HG02970 (cell line): ENCODE measurements around the gene STK26.
"Not testable (repeated sequence)": the region's sequence is repeated elsewhere in the genome, so short reads cannot be mapped to it uniquely, and the experiment has no call there.

Experiments used
- ATAC-seq: cut with Tn5 transposase; IDR thresholded peaks from one replicate; pipeline ENCODE4 v1.9.1; 2021; ENCODE audit warnings: mild to moderate bottlenecking, moderate library complexity, moderate number of reproducible peaks; ENCODE audit not compliant: unreplicated experiment, low FRiP score

The STK26 gene

DNA sequence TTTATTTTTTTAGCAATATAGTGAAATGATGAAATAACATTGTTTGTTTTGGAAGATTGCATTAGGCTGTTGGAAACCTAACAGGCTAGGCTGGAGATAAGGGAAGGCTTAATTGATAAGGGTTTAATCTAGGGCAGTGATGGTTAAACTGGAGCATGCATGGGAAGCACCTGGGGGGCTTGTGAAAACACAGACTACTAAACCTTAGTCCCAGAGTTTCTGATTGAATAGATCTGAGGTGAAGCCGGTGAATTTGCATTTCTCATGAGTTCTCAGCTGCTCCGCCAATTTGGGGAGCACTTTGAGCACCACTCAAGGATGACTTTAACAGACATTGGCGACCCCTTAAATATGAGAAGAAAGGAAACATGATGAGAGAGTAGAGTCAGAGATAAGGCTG lies 11.5 kb downstream of the STK26 start:
- no peak for ATAC-seq

DNA sequence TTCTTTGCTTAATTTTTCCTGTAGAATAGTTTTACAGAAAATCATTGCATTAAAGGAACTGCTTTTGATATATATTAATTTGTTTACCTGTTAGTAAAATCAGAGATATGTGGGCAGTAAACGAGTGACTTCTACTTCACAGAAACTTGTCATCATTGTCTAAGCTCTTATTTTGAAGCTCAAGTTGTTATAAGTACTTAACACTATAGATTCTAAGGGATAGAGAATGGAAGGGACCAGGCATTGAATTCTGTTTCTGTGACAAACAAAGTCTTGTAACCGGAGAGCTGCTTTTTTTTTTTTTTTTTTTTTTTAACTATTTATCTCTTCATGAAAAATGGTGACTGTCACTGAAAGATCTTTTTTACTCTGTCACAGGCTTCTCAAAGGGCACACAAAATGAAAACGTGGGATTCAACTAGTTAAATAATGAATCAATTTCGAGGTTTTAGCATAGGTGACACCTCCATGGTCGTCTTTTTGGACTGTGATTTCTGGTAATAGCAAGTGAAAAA lies 14.4 kb downstream of the STK26 start:
- ATAC-seq, result no peak

DNA sequence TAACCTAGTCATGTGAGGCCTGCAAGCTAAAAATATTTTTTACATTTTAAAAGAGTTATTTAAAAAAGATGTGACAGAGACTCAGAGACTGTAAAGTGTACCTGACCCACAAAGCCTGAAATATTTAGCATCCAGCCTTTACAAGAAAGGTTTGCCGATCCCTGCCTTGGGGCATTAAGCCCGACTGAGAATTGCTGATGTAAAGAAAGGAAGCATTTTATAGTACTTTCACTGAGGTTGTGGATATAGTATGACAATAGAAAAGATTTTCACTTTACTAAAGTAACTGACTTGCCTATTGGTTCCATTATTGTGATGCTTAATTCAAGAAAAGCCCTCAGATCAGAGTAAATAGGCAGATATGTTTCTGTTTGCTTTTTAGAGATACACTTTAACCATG lies 17.0 kb downstream of the STK26 start:
- ATAC-seq, result no peak

DNA sequence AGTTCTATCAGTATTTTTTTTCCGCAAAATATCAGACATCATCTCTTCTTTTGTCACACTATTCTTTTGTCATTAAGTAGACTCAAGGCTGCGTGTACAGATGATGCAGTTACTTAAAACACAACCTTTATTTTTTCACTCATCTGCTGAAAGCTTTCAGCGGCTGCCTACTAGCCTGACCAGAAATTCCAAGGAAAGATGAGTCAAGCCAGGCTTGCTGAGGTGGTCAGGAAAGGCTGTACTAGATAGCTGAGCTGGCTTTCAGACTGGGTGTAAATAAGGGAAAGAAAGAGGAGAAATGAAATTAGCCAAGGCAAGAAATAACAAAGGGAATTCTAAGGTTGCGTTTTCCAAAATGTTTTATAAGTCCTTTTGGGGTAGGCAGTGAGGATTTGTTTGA lies 17.9 kb downstream of the STK26 start:
- ATAC-seq, result no peak

DNA sequence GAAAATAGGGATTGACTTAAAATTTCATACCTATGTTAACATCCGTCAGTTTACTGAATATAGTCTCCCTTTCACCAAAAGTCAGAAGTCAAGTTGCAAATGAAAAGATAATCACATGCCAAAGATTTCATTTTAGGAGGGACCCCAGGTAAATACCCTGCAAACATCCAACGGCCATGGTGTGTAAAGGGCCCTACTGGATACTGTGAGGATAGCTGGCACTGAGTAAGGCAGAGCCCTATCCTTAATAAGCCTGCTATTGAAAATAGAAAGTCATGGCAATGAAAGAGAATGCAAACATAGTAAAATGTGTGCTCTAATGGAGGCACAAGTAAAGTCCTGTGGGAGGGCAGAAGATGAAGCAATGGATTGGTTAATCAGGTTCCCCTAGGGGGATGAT lies 20.9 kb downstream of the STK26 start:
- ATAC-seq, result no peak

DNA sequence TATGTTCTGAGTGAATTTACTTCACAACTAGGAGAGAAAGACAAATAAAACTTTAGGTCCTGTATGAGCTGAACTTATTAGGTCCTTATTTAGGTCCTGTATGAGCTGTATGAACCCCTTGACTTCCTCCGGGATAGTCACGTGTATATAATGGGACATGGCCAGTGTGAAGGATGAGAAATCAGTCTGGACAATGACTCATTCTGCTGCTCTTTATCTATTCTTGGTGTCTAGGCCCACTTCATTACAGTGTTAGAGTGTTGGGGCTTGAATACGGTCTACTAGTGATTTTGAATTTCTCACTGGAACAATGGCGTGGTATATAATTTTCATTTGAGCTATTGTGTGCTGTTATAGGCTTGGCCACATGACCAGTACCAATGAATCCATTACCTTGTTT lies 21.9 kb downstream of the STK26 start:
- no peak for ATAC-seq

DNA sequence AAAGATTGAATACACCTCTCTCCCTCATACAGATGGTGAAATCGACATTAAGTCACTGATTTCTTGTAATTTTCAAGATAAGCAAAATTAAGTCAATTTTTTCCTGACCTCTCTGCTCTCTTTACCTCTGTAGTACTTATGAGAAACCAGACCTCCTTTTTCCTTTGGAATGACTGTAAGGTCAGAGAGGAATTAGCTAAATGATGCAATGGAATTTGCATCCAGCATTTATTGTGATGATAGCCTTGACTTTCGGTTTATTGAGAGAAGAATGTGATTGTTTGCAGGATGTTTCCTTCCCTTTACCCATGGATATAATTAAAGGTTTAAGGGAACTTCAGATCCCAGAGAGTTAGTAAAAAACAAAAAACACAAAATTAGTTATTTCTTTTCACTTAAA lies 22.4 kb downstream of the STK26 start:
- ATAC-seq, result no peak

DNA sequence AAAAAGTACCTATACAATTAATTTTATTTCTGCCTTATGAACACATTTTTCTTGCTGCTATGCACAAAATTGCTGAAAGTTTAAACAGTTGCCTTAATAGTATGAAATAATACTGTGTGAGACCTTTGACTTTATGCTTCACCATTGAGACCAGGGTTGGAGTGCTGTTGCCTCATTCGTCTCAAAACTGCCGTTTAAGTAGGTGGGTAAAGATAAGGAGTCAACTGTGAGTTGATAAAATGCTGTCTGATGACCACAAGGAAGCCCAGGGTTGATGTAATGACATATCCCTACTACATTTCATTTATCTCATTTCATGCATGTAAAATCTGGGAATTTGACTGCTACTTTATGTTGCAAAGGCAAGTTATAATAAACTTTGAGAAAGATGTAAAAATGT lies 23.4 kb downstream of the STK26 start:
- ATAC-seq, result no peak

DNA sequence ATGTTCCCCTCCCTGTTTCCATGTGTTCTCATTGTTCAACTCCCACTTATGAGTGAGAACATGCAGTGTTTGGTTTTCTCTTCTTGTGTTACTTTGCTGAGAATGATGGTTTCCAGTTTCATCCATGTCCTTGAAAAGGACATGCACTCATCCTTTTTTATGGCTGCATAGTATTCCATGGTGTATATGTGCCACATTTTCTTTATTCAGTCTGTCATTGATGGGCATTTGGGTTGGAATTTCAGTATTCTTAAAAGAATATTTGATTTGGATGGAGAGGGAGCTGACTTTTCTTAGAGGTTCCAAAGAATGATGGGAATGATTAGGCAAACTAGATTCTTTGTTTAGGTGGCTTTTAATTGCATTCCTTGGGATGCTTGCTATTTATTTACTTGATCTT lies 28.7 kb downstream of the STK26 start:
- not testable (repeated sequence) for ATAC-seq

DNA sequence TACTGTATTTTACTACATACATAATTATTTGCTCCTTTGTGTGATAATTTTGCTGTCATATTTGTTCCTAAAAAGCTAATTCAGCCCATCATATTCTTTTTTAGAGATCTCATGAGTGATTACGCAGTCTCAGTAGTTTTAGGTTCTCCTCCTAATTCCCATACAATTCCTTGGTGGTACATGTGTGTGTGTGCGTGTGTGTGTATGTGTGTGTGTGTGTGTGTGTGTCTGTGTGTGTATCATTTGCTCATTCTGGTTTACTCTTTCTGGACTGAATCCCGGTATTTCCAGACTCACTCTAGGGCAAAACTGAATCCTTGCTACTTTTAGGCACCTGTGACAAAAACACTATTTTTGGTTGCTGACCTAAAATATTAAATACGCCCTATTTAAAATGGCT lies 34.9 kb downstream of the STK26 start:
- no peak for ATAC-seq

DNA sequence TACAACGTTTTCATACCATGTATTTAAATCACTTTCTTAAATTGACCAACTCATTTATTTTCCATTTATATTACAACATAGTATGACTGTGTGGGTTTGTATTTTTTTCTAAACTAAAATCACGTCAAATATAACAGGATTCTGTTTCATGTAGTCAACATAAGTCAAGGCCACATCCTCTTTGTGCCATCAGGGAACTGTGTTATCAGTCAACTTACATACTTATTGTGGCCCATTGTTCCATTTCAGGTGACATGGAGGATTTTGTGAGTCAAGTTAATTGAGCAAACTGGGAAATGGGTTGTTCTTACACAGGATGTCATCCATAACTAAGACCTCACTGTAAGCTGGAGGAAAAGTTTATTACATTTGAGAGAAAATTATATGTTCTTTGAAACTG lies 35.9 kb downstream of the STK26 start:
- no peak for ATAC-seq

DNA sequence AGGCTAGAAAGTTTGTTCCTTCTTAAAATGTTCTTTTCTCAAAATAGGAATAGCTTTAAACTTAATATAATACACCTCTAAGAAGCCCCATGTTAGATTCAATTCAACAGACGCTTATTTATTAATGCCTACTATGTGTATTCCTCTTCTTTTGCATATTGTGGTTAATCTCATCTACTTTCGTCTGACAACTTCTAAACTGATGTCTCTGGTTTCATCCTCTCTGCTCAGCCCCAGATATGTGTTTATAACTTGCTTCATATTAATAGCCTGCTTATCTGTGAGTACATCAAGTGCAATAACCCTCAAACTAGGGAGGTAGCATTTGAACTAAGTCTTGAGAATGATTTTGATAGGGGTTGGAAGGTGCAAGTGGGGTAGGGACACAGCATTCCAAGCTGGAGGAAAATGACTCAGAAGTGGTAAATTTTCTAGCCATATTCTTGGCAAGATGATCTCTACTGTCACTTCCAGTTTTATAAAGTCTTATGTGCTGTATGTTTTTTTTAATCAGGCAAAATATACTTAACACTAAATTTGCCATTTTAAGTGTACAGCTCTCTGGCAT lies 37.0 kb downstream of the STK26 start:
- no peak for ATAC-seq

DNA sequence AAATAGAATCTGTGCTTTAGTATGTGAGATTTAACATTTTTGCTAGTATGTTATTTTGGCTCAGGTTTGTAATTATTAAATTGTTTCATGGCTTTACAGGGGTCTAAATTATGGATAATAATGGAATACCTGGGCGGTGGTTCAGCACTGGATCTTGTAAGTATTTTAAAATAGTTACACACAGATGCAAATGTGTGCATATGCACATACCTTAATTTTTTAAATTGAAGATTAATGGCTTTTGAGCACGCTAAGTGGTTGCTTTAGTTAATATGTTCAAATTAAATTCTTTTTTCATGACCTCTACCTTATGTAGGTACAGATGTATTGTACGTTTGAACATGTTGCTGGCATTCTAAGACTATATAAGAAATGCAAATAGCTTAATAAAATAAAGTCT lies 40.2 kb downstream of the STK26 start:
- ATAC-seq, result no peak

DNA sequence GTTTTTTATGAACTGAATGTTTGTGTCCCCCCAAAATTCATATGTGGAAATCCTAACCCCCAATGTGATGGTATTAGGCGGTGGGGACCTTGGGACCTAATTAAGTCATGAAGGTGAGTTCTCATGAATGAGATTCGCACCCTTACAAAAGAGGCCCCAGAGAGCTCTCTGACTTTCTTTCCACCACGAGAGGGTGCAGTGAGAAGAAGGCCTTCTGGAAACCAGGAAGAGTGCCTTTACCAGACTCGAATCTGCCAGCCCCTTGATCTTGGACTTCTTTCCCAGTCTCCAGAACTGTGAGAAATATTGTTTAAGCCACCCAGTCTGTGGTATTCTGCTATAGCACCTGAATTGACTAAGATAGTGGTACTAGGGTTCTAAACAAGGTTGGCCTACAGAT lies 40.8 kb downstream of the STK26 start:
- ATAC-seq, result no peak

DNA sequence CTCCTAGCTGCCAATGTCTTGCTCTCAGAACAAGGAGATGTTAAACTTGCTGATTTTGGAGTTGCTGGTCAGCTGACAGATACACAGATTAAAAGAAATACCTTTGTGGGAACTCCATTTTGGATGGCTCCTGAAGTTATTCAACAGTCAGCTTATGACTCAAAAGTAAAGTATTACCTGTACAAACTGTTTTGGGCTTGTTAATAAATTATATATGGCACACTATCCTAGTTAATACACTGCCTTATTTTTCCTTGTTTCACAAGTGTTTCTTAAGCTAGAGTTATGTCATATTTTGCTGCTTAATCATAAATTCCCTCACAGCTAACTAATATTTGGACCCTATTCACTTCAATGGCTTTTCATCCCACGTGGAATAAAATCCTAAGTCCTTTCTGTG lies 45.3 kb downstream of the STK26 start:
- ATAC-seq, result no peak

DNA sequence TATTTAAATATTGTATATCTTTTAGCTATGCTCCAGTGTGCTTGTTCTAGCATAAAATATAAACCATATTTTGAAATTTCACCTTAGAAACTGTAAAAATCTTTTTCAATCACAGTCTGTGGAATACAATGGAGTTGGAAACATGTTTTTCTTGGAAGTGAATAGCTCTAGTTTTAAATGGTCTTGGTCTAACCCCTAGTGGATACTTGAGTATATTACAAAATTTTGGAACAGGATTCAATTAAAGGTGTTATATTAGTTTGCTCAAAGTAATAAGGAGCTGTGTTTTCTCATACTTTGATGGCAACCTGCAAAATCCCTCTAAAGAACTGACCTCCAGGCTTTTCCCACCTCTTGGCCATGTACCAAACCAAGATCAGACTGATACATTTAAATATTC lies 48.2 kb downstream of the STK26 start:
- no peak for ATAC-seq

DNA sequence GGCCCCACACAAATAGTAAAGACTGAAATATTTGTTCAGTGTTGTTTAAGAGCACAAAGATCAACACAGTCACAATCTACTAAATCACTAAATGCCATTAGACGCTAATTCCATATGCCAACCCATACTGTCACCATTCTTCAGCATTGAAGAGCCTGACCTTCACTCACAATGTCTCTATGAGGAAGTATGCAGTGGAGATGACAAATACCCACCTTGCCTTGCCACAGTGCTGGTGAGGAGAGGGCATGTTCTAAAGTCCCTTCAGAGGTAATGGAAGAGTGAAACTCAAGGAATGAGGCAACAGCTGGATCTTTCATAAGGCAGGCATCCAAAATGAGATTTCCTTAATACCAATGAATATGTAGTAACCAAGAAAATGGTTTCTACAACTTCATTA lies 54.3 kb downstream of the STK26 start:
- no peak for ATAC-seq

DNA sequence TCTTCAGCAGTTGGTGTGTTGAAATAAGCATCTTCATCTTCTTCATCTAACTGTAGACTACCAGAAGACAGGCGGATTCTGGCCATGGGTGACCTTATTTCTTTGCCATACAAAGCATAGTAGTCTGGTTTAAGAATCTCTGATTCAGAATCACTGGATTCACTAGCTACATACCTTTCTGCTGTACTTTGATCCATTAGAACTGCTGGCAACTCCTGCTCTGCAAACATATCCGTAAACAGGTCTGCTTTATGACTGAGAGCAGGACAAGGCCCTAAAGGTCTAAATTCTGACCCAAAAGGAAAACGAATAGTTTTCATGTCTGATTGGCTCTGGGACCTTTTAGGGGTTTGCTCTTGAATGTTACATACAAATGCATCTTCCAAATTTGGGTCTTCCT lies 54.8 kb downstream of the STK26 start:
- no peak for ATAC-seq

DNA sequence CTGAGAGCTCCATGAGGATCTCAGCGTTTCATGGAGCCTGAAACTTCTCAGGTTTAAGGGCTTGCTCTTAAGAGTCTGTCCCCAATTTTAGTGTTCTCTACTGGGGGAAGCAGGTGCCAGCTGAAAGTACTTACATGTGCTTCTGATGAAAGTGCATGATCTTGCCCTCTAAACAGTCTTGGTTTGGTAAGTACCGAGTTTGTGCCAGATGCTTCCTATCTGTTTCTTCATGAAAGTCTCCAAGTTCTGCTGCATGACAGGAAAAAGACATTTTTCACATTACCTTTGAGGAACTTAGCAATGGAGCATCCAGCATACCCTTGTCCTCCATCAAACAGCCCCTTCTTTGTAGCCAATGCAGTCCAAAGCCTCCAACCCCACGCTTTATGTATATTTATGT lies 62.7 kb downstream of the STK26 start:
- no peak for ATAC-seq

DNA sequence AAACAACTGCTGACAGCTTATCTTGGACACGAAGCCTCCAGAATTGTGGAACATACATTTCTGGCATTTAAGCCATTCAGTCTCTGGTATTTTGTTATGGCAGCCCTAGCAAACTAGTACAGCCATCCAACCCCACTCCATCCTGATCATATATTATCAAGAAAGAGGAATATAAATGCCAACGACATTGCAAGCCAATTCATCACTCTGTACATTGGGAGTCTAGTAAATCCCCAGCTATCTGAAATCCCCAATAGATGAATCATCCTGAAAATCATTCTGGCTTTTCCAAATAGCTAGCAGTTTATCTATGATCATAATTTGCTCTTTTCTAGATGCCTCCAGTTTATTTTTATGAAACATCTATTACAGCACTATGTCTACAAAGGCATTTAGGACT lies 63.6 kb downstream of the STK26 start:
- ATAC-seq, result no peak

DNA sequence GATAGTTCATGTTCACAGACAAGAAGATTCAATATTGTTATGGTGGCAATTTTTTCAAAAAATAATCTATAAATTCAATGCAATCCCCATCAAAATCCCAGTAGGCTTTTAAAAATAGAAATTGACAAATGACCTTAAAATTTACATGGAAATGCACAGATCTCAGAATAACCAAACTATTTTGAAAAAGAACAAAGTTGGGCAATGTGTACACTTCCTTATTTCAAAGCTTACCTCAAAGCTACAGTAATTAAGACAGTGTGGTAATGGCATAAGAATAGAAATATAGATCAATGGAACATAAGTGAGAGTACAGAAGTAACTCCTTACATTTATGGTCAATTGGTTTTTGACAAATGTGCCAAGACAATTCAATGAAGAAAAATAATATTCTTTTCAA lies 65.8 kb downstream of the STK26 start:
- ATAC-seq, result no peak

DNA sequence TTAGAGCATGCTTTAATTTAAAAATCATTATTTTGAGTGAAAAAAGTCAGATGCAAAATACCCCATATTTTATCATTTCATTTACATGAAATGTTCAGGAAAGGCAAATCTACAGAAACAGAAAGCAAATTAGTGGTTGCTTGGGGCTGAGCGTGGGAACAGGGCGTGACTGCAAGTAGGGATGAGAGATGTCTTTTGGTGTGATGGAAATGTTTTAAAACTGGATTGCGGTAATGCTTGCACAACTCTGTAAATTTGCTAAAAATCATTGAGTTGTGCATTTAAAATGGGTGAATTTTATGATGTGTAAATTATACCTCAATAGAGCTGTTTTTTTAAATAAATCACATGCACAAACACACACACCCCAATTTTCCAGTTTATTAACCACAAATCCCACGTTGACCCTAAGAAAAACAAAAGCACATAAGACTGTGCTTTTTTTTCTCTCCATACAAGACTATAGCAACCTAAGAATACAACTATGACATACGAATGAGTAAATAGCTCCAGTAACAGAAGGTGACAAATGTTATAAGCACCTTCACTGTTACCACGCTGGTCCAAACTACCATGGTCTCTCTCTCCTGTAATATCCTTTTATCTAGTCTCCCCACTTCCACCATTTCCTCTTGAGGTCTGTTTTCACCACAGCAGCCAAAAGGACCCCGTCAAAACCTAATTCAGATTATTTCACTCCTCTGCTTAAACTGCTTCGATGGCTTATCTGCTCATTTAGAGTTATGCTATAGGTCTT lies 67.5 kb downstream of the STK26 start:
- ATAC-seq, result no peak
